NCI-H2196 (cell line): ENCODE results near the gene OTUD1.

Source experiments
- DNase-seq: peaks from one replicate; lab custom pipeline; 2025; ENCODE audit not compliant: unreplicated experiment; lab: John Stamatoyannopoulos, UW

The OTUD1 gene

GRCh38 chr10:23467012-23467411, 28.1 kb downstream of the OTUD1 start:
- DNase-seq: no peak

DNA sequence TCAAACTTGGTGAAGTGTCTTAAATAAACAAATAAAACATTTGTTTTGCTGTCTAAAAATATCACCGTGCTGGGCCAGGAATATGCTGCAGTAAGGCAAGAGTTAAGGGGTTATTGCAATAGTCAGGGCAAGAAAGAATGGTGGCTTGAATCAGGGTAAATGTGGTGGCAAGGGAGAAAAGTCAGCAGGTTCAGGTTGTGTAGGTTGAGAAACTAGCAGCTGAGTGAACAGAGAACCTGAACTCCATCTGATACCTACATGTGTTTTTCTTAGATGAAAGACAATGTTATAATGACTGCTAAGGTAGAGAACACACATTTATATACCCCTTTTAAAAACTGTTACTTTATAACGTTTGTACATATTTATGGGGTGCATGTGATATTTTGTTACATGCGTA, 28.7 kb downstream of the OTUD1 start:
- DNase-seq: no peak

DNA sequence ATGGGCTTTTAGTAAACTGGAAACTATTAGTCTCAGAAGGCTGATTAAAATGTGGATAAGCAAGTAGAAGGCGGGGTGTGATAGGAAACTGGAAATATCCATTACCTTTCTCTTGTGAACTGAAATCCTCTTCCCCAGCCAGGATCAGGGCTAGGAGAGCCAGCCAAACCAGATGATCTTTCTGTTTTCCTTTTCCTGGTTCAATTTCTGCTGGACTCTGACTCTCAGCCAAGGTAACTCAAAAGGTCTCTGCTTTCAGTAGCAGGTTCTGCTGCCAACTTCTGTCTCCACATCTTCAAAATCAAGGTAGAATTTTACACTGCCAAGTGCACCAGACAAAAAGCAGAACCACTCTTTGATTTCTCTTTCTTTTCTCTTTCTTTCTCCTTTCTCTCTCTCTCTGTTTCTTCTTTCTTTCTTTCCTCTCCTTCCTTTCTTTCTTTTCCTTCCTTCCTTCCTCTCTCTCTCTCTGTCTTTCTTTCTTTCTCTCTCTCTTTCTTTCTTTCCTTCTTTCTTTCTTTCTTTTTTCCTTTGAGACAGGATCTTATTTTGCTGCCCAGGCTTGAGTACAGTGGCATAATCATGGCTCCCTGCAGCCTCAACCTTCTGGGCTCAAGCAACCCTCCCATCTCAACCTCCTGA, 30.8 kb downstream of the OTUD1 start:
- peak; percentile 14 for DNase-seq

GRCh38 chr10:23472181-23472580, 33.3 kb downstream of the OTUD1 start:
- no peak for DNase-seq

DNA sequence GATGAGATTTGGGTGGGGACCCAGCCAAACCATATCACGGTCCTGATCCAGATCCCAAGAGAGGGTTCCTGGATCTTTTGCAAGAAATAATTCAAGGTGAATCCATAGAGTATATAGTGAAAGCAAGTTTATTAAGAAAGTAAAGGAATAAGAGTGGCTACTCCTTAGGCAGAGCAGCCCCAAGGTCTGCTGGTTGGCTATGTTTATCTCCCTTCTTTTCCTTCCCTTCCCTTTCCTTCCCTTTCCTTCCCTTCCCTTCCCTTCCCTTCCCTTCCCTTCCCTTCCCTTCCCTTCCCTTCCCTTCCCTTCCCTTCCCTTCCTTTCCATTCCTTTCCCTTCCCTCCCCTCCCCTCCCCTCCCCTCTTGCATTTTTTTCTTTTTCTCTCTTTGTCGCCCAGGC, 35.2 kb downstream of the OTUD1 start:
- DNase-seq: no peak

GRCh38 chr10:23474626-23475025, 35.8 kb downstream of the OTUD1 start:
- no peak for DNase-seq

GRCh38 chr10:23478570-23478969, 39.7 kb downstream of the OTUD1 start:
- no peak for DNase-seq

DNA sequence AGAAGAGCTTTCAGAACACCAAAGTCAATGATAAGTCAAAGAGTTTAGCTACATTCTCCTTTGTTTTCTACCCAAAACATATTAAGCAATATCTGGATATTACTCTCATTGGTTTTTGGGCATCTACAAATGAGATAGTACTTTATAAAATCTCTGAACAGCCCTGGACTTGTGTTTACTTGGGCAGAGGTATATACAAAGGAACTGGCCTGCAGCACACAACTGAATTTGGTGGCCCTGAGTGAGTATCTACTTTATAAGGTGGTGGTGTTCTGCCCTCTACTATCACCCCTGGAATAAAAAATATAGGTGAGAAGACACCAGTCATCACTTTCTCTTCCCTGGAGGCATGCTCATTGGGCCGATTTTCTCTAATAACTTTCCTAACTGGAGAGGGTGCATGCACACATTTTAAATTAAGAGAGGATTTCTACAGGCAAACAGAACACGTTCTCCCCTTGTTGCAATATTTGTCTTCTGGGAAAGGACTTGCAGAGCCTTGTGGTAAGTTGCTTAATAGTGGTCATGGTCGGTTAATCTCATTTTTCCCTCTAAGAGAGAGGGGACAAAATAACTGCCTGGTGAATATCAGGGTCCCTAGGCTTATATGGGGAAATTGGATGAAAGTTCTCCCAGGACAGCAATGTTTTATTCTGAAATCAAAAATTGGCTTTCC, 41.1 kb downstream of the OTUD1 start:
- DNase-seq: no peak

GRCh38 chr10:23481363-23481961, 42.6 kb downstream of the OTUD1 start:
- DNase-seq: no peak

DNA sequence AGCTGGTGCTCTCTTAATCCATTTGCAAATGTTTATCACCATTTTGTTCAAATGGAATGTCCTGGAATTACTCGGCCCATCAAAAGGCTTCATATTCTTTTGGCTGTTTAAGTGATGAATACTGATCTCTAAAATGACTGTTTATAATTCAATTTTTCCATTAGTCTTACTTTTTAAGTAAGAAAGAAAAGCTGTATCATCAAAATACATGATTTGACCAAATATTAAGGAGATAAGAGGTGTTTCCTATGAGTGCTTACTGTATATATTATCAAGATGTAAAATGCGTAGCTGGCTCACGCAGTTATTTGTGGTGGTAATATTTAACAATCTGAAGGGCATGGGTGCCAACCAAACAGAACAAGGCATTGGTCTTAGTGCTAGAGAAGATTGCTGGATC, 51.2 kb downstream of the OTUD1 start:
- no peak for DNase-seq
